Measurements from ENCODE around the gene NKX2-3. TPM values are rescaled to one million over a fixed set of nuclear protein-coding genes. Genes with fewer than 3 reads are reported as not detected.

Gene NKX2-3
- total and polyA plus RNA-seq, 2 of the 8 experiments (the other 6 are each of a cell fraction or from before 2014, with no cell fraction given), result not detected

DNA sequence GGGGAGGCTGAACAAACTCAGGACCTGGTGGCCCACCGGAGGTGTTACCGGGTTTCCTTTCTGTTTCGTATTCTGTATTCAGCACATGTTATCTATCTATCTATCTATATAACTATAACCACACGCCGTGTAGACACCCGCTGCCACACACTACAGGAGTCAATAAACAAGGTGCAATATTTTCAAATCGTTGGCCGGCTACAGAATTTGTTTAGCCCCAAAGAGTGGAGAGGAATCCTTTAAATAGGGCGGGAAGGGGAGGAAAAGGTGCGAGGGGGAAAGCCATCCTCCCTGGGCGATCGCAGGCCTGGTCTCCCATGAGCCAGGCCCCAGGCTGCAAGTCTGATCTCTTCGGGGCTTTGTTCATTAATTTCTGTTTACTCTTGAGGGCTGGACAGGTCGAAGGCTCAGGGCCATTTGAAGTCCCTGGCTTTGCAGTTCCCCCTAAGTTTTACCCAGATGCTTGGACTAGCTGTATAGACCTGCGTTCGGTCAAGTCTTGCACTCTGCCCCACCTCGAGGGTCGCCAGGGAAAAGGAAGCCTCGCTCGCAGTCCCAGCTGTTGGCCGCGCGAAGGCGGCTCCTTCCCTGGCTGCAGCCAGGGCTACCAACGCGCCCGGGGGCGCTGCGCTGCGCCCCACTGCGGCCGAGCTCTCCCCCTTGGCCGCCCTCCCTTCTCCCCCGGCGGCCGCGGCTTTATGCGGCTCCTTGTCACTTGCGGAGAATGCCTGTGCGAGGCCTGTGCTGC is 3.8 kb downstream of the NKX2-3 start:
- peak in 1 of 2 experiments; percentile 82 for DNase-seq (ENCODE audit: low read depth in 1 of 2, low spot score in 2 of 2)
- Histone ChIP-seq H3K27ac (ENCODE audit: low read depth, low read length) (no peak overlapping the region), H3K4me2 (ENCODE audit: insufficient read depth in 1 of 2, low read depth in 2 of 2, low read length in 2 of 2) (peak overlapping the region; percentile 72 to 81), H4K5ac (ENCODE audit: insufficient read length, low read depth, low read length) (no peak overlapping the region), H3K9me3 (ENCODE audit: insufficient read depth in 2 of 2, low read depth in 1 of 2, low read length in 1 of 2) (no peaks in the 10 kb centered on the region), H2BK12ac (ENCODE audit: low read depth, low read length) (0 out of 2 replicates have a peak overlapping the region, but pooled peaks have one; percentile 80), H3K56ac (replicated peaks; ENCODE audit: insufficient read length, low read depth, low read length) (no peak overlapping the region), H3K23me2 (ENCODE audit: low read depth, low read length) (peaks cover 5% of the 10 kb centered on the region; the same call in 1 of the 2 replicates), H4K8ac (ENCODE audit: extremely low read depth, insufficient read depth, low read length) (peak overlapping the region; percentile 28; the same call in 1 of the 2 replicates), H2BK20ac (ENCODE audit: low read length) (no peak overlapping the region), H2AFZ (ENCODE audit: low read length) (no peak overlapping the region), H4K20me1 (replicated peaks in 1 of 2; ENCODE audit: control insufficient read depth in 1 of 2, insufficient read depth in 2 of 2, low read length in 2 of 2) (peaks cover 48 to 50% of the 10 kb centered on the region in 2 experiments), H3K14ac (ENCODE audit: insufficient read length) (no peak overlapping the region), H3K36me3 (ENCODE audit: control insufficient read depth in 2 of 4, insufficient read depth in 4 of 4, low read length in 3 of 4) (peaks cover 0 to 17% (median 0%) of the 10 kb centered on the region in 4 experiments; a peak in 2 of 8 replicates), H2BK120ac (replicated peaks; ENCODE audit: low read depth, low read length) (no peak overlapping the region), H3K23ac (ENCODE audit: insufficient read length) (no peak overlapping the region), H2BK15ac (ENCODE audit: low read length) (no peak overlapping the region), H3K79me1 (ENCODE audit: low read depth, low read length) (no peaks in the 10 kb centered on the region), H2BK5ac (ENCODE audit: low read depth, low read length) (no peak overlapping the region), H3K18ac (ENCODE audit: extremely low read depth, low read length) (no peak overlapping the region), H4K91ac (replicated peaks; ENCODE audit: insufficient read length, low read length) (no peak overlapping the region), H3K4me3 (ENCODE audit: extremely low read depth in 1 of 4, insufficient read depth in 2 of 4, low read depth in 3 of 4, low read length in 4 of 4) (peak overlapping the region in 3 of 4 experiments; percentile 32 to 51 (median 34); a peak in 4 of 8 replicates), H3K9ac (replicated peaks in 1 of 4; ENCODE audit: extremely low read depth in 1 of 4, low read depth in 3 of 4, low read length in 3 of 4) (no peak overlapping the region), H3K4me1 (replicated peaks in 1 of 4; ENCODE audit: control insufficient read depth in 3 of 4, insufficient read depth in 4 of 4, low read length in 3 of 4) (peaks cover 2 to 34% (median 24%) of the 10 kb centered on the region in 4 experiments), H3K79me2 (ENCODE audit: control insufficient read depth in 1 of 2, insufficient read depth in 2 of 2, low read length in 2 of 2) (no peaks in the 10 kb centered on the region), H3K27me3 (replicated peaks in 1 of 4; ENCODE audit: control insufficient read depth in 3 of 4, extremely low read depth in 1 of 4, insufficient read depth in 3 of 4, low read length in 3 of 4) (peaks cover 98 to 100% (median 99%) of the 10 kb centered on the region in 4 experiments), H2AK5ac (ENCODE audit: low read depth, low read length) (no peak overlapping the region), H3K4ac (replicated peaks; ENCODE audit: insufficient read length, low read depth, low read length) (no peak overlapping the region)
- FAIRE-seq, result no peak
- 2% methylated on average over 30 of the region's 40 CpGs; no CpG with 5 or more reads in 1 of the 2 experiments for WGBS, 2 experiments (ENCODE audit: extremely low coverage in 1 of 2, insufficient coverage in 1 of 2, insufficient read length in 1 of 2, insufficient replicate concordance in 2 of 2, low coverage in 1 of 2, low lambda C conversion rate in 2 of 2, missing lambda C conversion rate in 1 of 2)
- ChIA-PET CTCF (ENCODE audit: partially characterized antibody) (interaction anchor here (0.6 to 2.1 kb wide), 4 partner anchors 10 to 100 kb away, joined by 3 to 8 read pairs (median 5); no protein-coding TSS in a partner anchor), POLR2A (ENCODE audit: partially characterized antibody) (interaction anchor here (1.8 to 2.8 kb wide), 2 partner anchors 10 to 12 kb away, joined by 7 to 10 read pairs; no protein-coding TSS in a partner anchor)
- no peak for TF ChIP-seq TAF7 (optimal IDR thresholded peaks at IDR 0.05; ENCODE audit: borderline replicate concordance, low read depth, low read length)
- peak; percentile 99 for TF ChIP-seq EZH2 (IDR thresholded peaks at IDR 0.05; ENCODE audit: low read depth, low read length, severe bottlenecking)
- peak; percentile 25 for TF ChIP-seq RNF2 (IDR thresholded peaks at IDR 0.05; ENCODE audit: borderline replicate concordance, low read depth, low read length, missing control alignments, poor library complexity, severe bottlenecking)
- TF ChIP-seq GABPA (IDR thresholded peaks at IDR 0.05; ENCODE audit: borderline replicate concordance, insufficient read depth, low read length), result peak; percentile 42; the same call in 1 of the 2 replicates
- no peak for TF ChIP-seq TBP (IDR thresholded peaks at IDR 0.05; ENCODE audit: low read depth, low read length)
- TF ChIP-seq, protein P1, sequence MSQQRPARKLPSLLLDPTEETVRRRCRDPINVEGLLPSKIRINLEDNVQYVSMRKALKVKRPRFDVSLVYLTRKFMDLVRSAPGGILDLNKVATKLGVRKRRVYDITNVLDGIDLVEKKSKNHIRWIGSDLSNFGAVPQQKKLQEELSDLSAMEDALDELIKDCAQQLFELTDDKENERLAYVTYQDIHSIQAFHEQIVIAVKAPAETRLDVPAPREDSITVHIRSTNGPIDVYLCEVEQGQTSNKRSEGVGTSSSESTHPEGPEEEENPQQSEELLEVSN (IDR thresholded peaks at IDR 0.05), result peak; percentile 90
- TF ChIP-seq ZNF274 (IDR thresholded peaks at IDR 0.05; ENCODE audit: borderline replicate concordance, extremely low read depth, low read length), result no peak
- peak; percentile 93; the same call in 1 of the 2 replicates for TF ChIP-seq SUZ12 (IDR thresholded peaks at IDR 0.05; ENCODE audit: low read length)
- TF ChIP-seq SP4 (IDR thresholded peaks at IDR 0.05; ENCODE audit: low read length), result no peak
- TF ChIP-seq POU5F1 (IDR thresholded peaks at IDR 0.05; ENCODE audit: low read depth, low read length), result no peak
